B cell (primary cell): ENCODE data around the gene EP400.

Source experiments
- EZH2 ChIP-seq: IDR thresholded peaks from 2 replicates; pipeline ENCODE4 v1.6.1; 2012; ENCODE audit warnings: borderline replicate concordance, low read depth, mild to moderate bottlenecking, moderate library complexity, low read length; ENCODE audit not compliant: insufficient read depth, poor library complexity, severe bottlenecking
- TF ChIP-seq, protein P1 (sequence below): fragments of 200-600 bp; IDR thresholded peaks from one replicate; pipeline ENCODE4 v1.8.0; 2022; ENCODE audit warnings: antibody characterized with exemption, mild to moderate bottlenecking

DNA sequence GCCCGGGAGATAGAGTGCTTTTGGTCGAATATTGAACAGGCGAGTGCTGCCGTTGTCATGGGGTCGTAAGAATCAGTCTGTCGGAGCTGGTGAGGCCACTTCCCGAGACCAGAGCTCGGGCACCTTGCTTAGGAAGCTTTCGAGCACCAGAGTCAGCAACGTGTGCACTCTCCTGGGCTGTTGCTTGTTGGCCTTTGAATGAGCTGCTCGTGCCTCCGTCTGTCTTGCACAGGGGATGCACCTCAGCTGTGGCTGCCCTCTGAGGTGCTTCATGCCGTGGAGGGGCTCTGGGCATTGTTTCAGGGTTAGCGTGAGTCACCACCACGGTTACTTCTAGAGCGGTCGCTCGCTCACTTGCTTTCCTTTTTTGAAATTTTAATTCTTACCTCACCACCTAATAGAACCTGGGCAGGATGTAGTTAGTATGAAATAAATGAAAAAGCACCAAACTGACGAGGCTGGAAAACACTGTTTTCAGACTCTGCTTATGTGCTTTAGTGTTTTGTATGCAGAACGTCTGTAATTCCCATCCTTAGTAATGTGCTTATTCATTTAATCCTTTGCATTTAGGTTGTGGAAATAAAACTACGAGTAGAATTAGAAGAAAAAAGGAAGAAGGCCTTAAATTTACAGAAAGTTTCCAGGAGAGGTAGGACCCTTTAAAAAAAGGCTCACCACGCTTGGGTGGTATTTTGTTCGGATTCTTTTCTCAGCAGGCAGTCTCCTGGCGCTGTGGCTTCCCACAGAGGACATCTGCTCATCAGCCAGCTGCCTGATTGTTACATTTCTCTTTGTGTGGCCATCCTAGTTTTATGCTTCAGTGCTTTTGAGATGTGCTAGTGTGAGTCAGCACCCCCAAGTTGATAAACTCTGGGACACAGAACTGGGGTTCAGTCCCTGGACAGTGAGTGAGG is 40.6 kb downstream of the EP400 start:
- TF ChIP-seq, protein P1, sequence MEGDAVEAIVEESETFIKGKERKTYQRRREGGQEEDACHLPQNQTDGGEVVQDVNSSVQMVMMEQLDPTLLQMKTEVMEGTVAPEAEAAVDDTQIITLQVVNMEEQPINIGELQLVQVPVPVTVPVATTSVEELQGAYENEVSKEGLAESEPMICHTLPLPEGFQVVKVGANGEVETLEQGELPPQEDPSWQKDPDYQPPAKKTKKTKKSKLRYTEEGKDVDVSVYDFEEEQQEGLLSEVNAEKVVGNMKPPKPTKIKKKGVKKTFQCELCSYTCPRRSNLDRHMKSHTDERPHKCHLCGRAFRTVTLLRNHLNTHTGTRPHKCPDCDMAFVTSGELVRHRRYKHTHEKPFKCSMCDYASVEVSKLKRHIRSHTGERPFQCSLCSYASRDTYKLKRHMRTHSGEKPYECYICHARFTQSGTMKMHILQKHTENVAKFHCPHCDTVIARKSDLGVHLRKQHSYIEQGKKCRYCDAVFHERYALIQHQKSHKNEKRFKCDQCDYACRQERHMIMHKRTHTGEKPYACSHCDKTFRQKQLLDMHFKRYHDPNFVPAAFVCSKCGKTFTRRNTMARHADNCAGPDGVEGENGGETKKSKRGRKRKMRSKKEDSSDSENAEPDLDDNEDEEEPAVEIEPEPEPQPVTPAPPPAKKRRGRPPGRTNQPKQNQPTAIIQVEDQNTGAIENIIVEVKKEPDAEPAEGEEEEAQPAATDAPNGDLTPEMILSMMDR, result no peak
- no peak for TF ChIP-seq EZH2
